Left lung (tissue), 14 donors: ENCODE measurements around the gene CD3G. TPM values are rescaled to one million over a fixed set of nuclear protein-coding genes. Genes with fewer than 3 reads are reported as not detected.

Experiments
- ATAC-seq: fragments of 200-7000 bp; cut with Tn5 transposase; one replicate; pipeline ENCODE4 v1.9.1; 2020; ENCODE audit warnings: moderate library complexity
- DNase-seq, 4 donors: peaks; one replicate each; pipeline ENCODE4 v3.0.0-alpha.2; 2013 to 2020
- H3K27ac ChIP-seq, 2 donors: fragments of 200-600 bp; sonication (generic) in 1 of 2; one replicate each; pipeline versions ENCODE4 v1.5.0 to v1.8.0; 2020 to 2021
- H3K27me3 ChIP-seq, 2 donors: fragments of 200-600 bp; sonication (generic) in 1 of 2; one replicate each; pipeline versions ENCODE4 v1.5.0 to v1.8.0; 2020 to 2021
- H3K36me3 ChIP-seq, 2 donors: fragments of 200-600 bp; sonication (generic) in 1 of 2; one replicate each; pipeline versions ENCODE4 v1.5.0 to v1.8.0; 2020 to 2021
- H3K4me1 ChIP-seq, 2 donors: fragments of 200-600 bp; one replicate each; pipeline ENCODE4 v1.8.0; 2021
- H3K4me3 ChIP-seq, 2 donors: fragments of 200-600 bp; sonication (generic) in 1 of 2; one replicate each; pipeline versions ENCODE4 v1.5.0 to v1.8.0; 2020 to 2021; ENCODE audit warnings: mild to moderate bottlenecking in 1 of 2
- H3K9me3 ChIP-seq, 2 donors: fragments of 200-600 bp; sonication (generic) in 1 of 2; one replicate each; pipeline versions ENCODE4 v1.5.0 to v1.8.0; 2020 to 2021
- CTCF ChIP-seq, 2 donors: fragments of 200-600 bp; sonication (generic) in 1 of 2; IDR thresholded peaks; one replicate each; pipeline versions ENCODE4 v1.5.0 to v1.8.0; 2021; ENCODE audit warnings: antibody characterized with exemption in 2 of 2
- intact Hi-C, 2 donors: fragments of 100-400 bp; cut with DNase I; formaldehyde crosslinking; loops; one replicate each; pipeline versions ENCODE4 v1.11.2 to v1.14.2; 2022
- long read RNA-seq, 12 donors: library from polyadenylated mRNA in 2 of 12; unstranded in 2 of 12; transcript quantifications; one replicate each; pipeline ENCODE4 v2.0.0 and lab custom pipeline, GENCODE V29; 2019 to 2026
- polyA plus RNA-seq, 6 donors: library from polyadenylated mRNA; unstranded; fragments of 120-200 nt; gene quantifications; one replicate each; pipeline ENCODE4 v1.2.1, GENCODE V29; 2013; ENCODE audit not compliant: insufficient read length in 6 of 6
- total RNA-seq, 2 donors: library from RNA; stranded (reverse); fragmentation: NEBNext Ultra II Directional; extraction: Animal tissue kit (Norgen Biotek cat#: 25700); gene quantifications; one replicate each; pipeline ENCODE4 v1.2.1, GENCODE V29; 2021
- donor health status: DM: no; HTN: yes; CAD: no.
- donor health status: DM: no; HTN: no; CAD: no.

The CD3G gene
- total RNA-seq (1 to 10 TPM in 1 of 2 donors, under 1 TPM in 1; 0.85 to 3.8 TPM), polyA plus RNA-seq (1 to 10 TPM in 3 of 6 donors, under 1 TPM in 3; 0.43 to 1.3 (median 0.99) TPM)
- long read RNA-seq, donor 1: 0 reads
- long read RNA-seq, donor 2: 0 reads
- long read RNA-seq, donor 3: 0 reads
- long read RNA-seq, donor 4, partial matches to known transcripts: 0 of 1 reads
- long read RNA-seq, donor 4, other reads (novel, unspliced or antisense): 0 of 1 reads
- long read RNA-seq, donor 5: 0 reads
- long read RNA-seq, donor 6: 0 reads
- long read RNA-seq, donor 7: 0 reads
- long read RNA-seq, donor 8: 0 reads
- long read RNA-seq, donor 9: 0 reads
- long read RNA-seq, donor 10, partial matches to known transcripts: 0 of 2 reads
- long read RNA-seq, donor 10, other reads (novel, unspliced or antisense): 0 of 2 reads
- long read RNA-seq, donor 11: 0 reads
- long read RNA-seq, donor 12, partial matches to known transcripts: 0 of 1 reads
- long read RNA-seq, donor 12, other reads (novel, unspliced or antisense): 0 of 1 reads

- intact Hi-C loops: loop anchor here in 1 of 2 donors (10.0 kb wide), 1 partner anchor 49 kb away; no protein-coding TSS in a partner anchor
- no peak for DNase-seq
- TF ChIP-seq CTCF (IDR thresholded peaks at IDR 0.05): no peak
- Histone ChIP-seq H3K4me1 (no peaks in the 10 kb centered on the region), H3K27me3 (no peaks in the 10 kb centered on the region), H3K4me3 (peak within 1 kb of the TSS in 1 of 2 donors; percentile 1), H3K27ac (no peak within 1 kb of the TSS), H3K9me3 (no peaks in the 10 kb centered on the region), H3K36me3 (no peaks in the 10 kb centered on the region)
- no peak for ATAC-seq
These were observed at the start of gene CD3G for GRCh38 chr11:118343981-118344515. CD3G (plus strand) TSS chr11:118344344; CDS start chr11:118344424, 80 bp downstream.

GRCh38 chr11:118295199-118295598, 48.9 kb upstream of the CD3G start:
- H3K4me3 ChIP-seq: no peak overlapping the region
- no peaks in the 10 kb centered on the region for H3K27me3 ChIP-seq
- H3K4me1 ChIP-seq: no peaks in the 10 kb centered on the region
- no peaks in the 10 kb centered on the region for H3K36me3 ChIP-seq
- TF ChIP-seq CTCF (IDR thresholded peaks at IDR 0.05): no peak
- no peaks in the 10 kb centered on the region for H3K9me3 ChIP-seq
- intact Hi-C loops: loop anchor here in 1 of 2 donors (10.0 kb wide), 1 partner anchor 50 kb away; the partner anchor contains the start of genes CD3D and CD3G
- no peak for ATAC-seq
- no peak overlapping the region for H3K27ac ChIP-seq
- no peak for DNase-seq

GRCh38 chr11:118295815-118296454, 48.2 kb upstream of the CD3G start:
- H3K27ac ChIP-seq: no peak overlapping the region
- no peak overlapping the region for H3K4me3 ChIP-seq
- no peaks in the 10 kb centered on the region for H3K36me3 ChIP-seq
- intact Hi-C loops: loop anchor here in 1 of 2 donors (10.0 kb wide), 1 partner anchor 49 kb away; the partner anchor contains the start of genes CD3D and CD3G
- ATAC-seq: peak; percentile 78
- H3K27me3 ChIP-seq: no peaks in the 10 kb centered on the region
- TF ChIP-seq CTCF (IDR thresholded peaks at IDR 0.05): peak; percentile 46 to 49
- DNase-seq: no peak
- H3K4me1 ChIP-seq: no peaks in the 10 kb centered on the region
- no peaks in the 10 kb centered on the region for H3K9me3 ChIP-seq

- Histone ChIP-seq H3K27ac (no peak overlapping the region), H3K4me3 (no peak overlapping the region), H3K9me3 (no peaks in the 10 kb centered on the region), H3K36me3 (no peaks in the 10 kb centered on the region), H3K27me3 (no peaks in the 10 kb centered on the region), H3K4me1 (no peaks in the 10 kb centered on the region)
- no peak for TF ChIP-seq CTCF (IDR thresholded peaks at IDR 0.05)
- intact Hi-C loops: no loop called here
- ATAC-seq (no peak), DNase-seq (no peak)
These were observed 42.4 kb upstream of the CD3G start for GRCh38 chr11:118301600-118302195.
